ENCODE results near the gene PHF8. TPM values are rescaled to one million over a fixed set of nuclear protein-coding genes. Genes with fewer than 3 reads are reported as not detected.

PHF8 gene
- total and polyA plus RNA-seq, 3 donors from 2014 or later = 90.8 to 196 (median 162) TPM

DNA sequence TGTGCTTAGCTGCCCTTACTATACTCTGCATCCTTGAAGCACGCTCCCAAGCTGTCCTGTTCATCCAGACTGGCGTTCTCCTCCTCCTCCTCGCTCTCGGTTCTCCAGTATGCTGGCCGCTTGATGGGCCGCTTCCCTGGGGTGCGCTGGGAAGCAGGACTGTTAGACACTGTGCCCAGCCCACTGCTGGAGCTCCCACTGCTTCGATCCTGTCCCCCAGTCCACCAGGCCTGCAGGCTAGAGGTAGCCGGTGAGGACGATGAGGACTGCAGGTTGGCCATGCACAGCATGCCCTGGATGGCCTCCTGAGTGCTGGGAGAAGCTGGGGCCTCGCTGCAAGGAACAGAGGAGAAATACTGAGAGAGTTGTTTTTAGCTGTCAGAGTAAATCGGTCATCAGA, 59.4 kb downstream of the PHF8 start:
- Histone ChIP-seq H3K4me1 (no peaks in the 10 kb centered on the region), H3K27ac (no peak overlapping the region), H3K9me3 (no peaks in the 10 kb centered on the region), H3K36me3 (ENCODE audit: low read depth, missing control alignments) (no peaks in the 10 kb centered on the region), H3K27me3 (no peaks in the 10 kb centered on the region), H3K4me3 (no peak overlapping the region)
- no peak for DNase-seq
- 91 to 94% methylated on average over 7 to 10 of the region's 12 CpGs for WGBS, 2 donors
- intact Hi-C loops (cut with DNase I; ENCODE audit: low total_unique reads) = no loop called here
- TF ChIP-seq, protein P1, sequence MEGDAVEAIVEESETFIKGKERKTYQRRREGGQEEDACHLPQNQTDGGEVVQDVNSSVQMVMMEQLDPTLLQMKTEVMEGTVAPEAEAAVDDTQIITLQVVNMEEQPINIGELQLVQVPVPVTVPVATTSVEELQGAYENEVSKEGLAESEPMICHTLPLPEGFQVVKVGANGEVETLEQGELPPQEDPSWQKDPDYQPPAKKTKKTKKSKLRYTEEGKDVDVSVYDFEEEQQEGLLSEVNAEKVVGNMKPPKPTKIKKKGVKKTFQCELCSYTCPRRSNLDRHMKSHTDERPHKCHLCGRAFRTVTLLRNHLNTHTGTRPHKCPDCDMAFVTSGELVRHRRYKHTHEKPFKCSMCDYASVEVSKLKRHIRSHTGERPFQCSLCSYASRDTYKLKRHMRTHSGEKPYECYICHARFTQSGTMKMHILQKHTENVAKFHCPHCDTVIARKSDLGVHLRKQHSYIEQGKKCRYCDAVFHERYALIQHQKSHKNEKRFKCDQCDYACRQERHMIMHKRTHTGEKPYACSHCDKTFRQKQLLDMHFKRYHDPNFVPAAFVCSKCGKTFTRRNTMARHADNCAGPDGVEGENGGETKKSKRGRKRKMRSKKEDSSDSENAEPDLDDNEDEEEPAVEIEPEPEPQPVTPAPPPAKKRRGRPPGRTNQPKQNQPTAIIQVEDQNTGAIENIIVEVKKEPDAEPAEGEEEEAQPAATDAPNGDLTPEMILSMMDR (IDR thresholded peaks at IDR 0.05) = no peak
- no peak for TF ChIP-seq POLR2A (IDR thresholded peaks at IDR 0.05)

DNA sequence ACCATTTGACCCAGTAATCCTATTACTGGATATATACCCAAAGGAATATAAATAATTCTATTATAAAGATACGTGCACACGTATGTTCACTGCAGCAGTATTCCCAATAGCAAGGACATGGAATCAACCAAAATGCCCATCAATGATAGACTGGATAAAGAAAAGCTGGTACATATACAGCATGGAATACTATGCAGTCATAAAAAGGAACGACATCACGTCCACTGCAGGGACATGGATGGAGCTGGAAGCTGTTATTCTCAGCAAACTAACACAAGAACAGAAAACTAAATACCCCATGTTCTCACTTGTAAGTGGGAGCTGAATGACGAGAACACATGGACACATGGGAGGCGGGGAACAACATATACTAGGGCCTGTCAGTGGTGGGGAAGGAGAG, 69.7 kb downstream of the PHF8 start:
- TF ChIP-seq POLR2A (IDR thresholded peaks at IDR 0.05) = no peak
- TF ChIP-seq, protein P1 (IDR thresholded peaks at IDR 0.05) = no peak
- WGBS, 2 donors = 93 to 94% methylated on average over 6 of the region's 6 CpGs
- H3K4me3 ChIP-seq = no peak overlapping the region
- DNase-seq = no peak
- intact Hi-C loops (cut with DNase I; ENCODE audit: low total_unique reads) = no loop called here
- H3K27me3 ChIP-seq = no peaks in the 10 kb centered on the region
- no peaks in the 10 kb centered on the region for H3K36me3 ChIP-seq (ENCODE audit: low read depth, missing control alignments)
- no peaks in the 10 kb centered on the region for H3K4me1 ChIP-seq
- no peaks in the 10 kb centered on the region for H3K9me3 ChIP-seq
- H3K27ac ChIP-seq = no peak overlapping the region

DNA sequence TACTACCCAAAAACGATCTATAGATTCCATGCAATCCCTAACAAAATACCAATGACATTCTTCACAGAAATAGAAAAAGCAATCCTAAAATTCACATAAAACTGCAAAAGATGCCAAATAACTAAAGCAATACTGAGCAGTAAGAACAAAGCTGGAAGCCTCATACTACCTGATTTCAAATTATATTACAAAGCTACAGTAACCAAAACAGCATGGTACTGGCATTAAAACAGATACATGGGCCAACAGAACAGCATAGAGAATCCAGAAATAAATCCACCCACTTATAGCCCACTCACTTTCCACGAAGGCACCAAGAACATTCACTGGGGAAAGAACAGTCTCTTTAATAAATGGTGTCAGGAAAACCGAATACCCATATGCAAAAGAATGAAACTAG, 74.7 kb downstream of the PHF8 start:
- intact Hi-C loops (cut with DNase I; ENCODE audit: low total_unique reads) = no loop called here
- H3K27ac ChIP-seq = no peak overlapping the region
- no peaks in the 10 kb centered on the region for H3K27me3 ChIP-seq
- H3K4me3 ChIP-seq = no peak overlapping the region
- H3K9me3 ChIP-seq = no peaks in the 10 kb centered on the region
- WGBS, 2 donors = 92 to 94% methylated on average over 3 of the region's 3 CpGs
- TF ChIP-seq, protein P1 (IDR thresholded peaks at IDR 0.05) = no peak
- TF ChIP-seq POLR2A (IDR thresholded peaks at IDR 0.05) = no peak
- H3K36me3 ChIP-seq (ENCODE audit: low read depth, missing control alignments) = no peaks in the 10 kb centered on the region
- DNase-seq = no peak
- no peaks in the 10 kb centered on the region for H3K4me1 ChIP-seq

- no peak overlapping the region for H3K27ac ChIP-seq
- H3K4me3 ChIP-seq = no peak overlapping the region
- no peak for TF ChIP-seq POLR2A (IDR thresholded peaks at IDR 0.05)
- TF ChIP-seq, protein P1 (IDR thresholded peaks at IDR 0.05) = no peak
- no peaks in the 10 kb centered on the region for H3K4me1 ChIP-seq
- no peak for DNase-seq
- intact Hi-C loops (cut with DNase I; ENCODE audit: low total_unique reads) = no loop called here
- 90 to 91% methylated on average over 3 of the region's 3 CpGs for WGBS, 2 donors
- H3K36me3 ChIP-seq (ENCODE audit: low read depth, missing control alignments) = no peaks in the 10 kb centered on the region
- no peaks in the 10 kb centered on the region for H3K9me3 ChIP-seq
- no peaks in the 10 kb centered on the region for H3K27me3 ChIP-seq
Observed at GRCh38 chrX:53950130-53950733, 94.0 kb downstream of the PHF8 start.

GRCh38 chrX:53940180-53940579, 104.1 kb downstream of the PHF8 start:
- 94 to 100% methylated on average over 1 to 8 of the region's 8 CpGs for WGBS, 2 donors
- Histone ChIP-seq H3K27ac (no peak overlapping the region), H3K9me3 (no peaks in the 10 kb centered on the region), H3K4me3 (no peak overlapping the region), H3K27me3 (no peaks in the 10 kb centered on the region), H3K4me1 (no peaks in the 10 kb centered on the region), H3K36me3 (ENCODE audit: low read depth, missing control alignments) (no peaks in the 10 kb centered on the region)
- intact Hi-C loops (cut with DNase I; ENCODE audit: low total_unique reads) = no loop called here
- DNase-seq = no peak
- no peak for TF ChIP-seq POLR2A (IDR thresholded peaks at IDR 0.05)
- TF ChIP-seq, protein P1 (IDR thresholded peaks at IDR 0.05) = no peak

All from testis (tissue), 3 donors.